Skin epidermis (tissue), 12 donors: Measurements from ENCODE around the gene KCNMB2.
"Not testable (repeated sequence)": the region's sequence is repeated elsewhere in the genome, so short reads cannot be mapped to it uniquely, and the experiment has no call there.

Source experiments
- H3K27ac ChIP-seq, 21 experiments: fragments of 200-600 bp; sonication (generic) in 11 of 21; one replicate each; pipeline ENCODE4 v1.5.0; 2020; ENCODE audit warnings: mild to moderate bottlenecking in 3 of 21, inconsistent platforms in 2 of 21, moderate library complexity in 2 of 21
- H3K4me3 ChIP-seq, 7 experiments: fragments of 200-600 bp; sonication (generic) in 2 of 7; one replicate each; pipeline ENCODE4 v1.5.0; 2020; ENCODE audit warnings: inconsistent platforms in 2 of 7, mild to moderate bottlenecking in 2 of 7, moderate library complexity in 1 of 7

The KCNMB2 gene

DNA sequence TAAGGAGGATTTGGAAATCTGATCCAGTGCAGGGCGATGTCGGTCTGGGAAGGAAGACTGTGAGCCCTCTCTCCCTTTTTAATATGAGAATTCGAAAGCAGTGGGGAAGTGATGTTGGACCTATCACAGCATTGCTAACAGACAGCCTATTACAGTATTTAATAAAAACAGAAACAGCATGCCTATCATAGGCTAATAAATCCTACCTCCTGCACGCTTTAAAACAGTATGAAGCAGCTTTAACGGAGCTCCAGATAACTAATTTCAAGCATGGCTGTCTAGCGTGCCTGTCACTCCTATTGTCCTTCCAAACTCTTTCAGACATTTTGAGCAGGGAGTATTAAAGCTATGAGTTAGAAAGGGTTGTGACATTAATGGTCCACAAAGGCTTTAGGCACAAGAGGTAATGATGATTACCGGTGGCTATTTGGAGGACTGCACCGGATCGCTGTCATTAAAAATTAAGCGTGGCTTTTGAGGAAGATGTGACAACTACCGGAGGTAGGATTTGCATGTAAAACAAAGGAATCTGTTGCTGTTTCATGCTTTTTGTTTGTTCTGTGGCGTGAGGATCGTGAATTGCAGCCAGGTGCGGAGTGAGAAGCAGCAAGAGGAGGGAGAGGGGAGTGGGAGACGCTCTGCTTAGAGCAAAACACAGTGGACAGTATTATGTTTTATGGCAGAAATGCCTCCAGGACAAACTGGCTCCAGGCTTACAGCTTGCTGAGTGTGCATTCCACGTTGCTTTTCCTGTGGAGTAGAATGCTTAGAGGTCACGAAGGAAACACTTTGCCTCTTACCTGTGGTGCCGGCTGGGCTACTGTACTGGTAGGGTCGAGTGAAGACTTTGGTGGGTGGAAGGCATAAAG lies at the start of gene KCNMB2:
TSS of gene KCNMB2 (plus strand) at position 226 of the 869 bp plus-strand sequence.
- Histone ChIP-seq H3K27ac (no peak within 1 kb of the TSS), H3K4me3 (peak within 1 kb of the TSS in 5 of 7 experiments; percentile 10 to 28 (median 22))

DNA sequence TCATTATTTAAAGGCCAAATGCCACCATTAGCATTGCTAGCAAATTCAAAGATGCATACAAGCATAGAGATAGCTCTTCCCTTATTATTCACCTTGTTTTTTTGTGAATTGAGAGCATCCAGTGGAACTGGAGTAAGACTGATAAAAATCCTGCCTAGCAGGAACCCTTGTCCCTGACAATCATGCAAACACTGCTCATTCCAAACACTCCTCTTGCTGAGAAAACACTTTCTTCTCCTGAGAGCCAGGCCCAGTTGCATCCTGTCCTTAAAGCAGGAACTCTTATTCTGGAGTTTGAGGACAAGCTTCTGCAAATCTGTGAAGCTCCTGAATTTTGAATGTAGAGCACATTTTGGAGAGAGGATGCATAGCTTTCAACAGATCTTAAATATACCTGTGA lies 49.3 kb upstream of the KCNMB2 start:
- Histone ChIP-seq H3K27ac (no peak overlapping the region), H3K4me3 (no peak overlapping the region)

DNA sequence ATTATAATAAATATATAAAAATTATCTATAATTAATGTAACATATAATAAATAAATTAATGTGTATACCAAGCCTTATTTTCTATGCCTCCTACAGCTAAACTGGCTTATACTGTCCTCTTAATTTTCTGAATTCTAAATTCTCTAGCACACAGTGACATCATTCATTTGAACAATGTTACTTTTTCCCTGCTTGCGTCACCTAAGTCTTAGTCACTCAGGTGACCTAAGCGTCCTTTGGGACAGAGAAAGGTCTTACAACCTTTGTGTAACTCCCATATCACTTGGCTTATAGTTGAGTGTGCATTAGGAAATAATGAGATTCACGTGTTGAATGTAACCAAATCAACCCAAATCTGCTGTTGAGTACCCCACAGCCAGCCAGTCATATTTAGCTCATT lies 48.5 kb upstream of the KCNMB2 start:
- Histone ChIP-seq H3K27ac (no peak overlapping the region), H3K4me3 (no peak overlapping the region)

DNA sequence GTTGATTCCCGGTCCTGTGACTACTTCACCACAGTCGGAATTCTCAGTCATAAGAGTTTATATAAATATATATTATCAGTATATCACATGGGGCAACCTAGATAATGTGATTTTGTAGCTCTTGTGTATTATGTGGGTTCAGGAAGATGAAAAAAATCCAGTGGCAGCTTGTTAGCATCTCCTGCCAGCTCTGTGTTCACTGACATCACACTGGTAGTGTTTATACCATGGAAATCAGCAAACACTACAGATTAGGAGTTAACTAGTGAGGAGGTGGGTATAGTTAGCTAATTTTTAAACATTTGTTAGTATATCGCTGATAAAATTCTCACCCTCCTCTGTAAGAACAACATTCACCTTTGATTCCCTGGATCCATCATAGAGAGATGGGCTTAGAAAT lies 44.5 kb upstream of the KCNMB2 start:
- H3K27ac ChIP-seq, result no peak overlapping the region

DNA sequence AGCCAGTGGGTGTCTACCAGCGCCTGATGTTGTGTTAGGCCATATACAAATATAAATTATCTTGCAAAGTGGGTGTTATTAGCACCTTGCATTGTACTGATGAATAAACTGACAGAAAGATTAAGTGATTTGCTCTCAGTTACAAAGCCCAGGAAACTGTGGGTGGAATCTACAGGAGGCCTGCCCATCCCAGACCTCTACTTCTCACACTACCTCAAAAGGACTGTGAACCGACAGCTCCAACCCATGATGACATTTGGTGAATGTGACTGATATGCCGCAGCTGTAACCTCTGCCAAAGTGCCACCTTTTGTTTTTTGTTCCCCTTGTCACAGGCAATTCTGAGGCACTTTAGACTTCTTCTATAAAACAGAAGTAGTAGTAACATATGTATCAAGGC lies 43.7 kb upstream of the KCNMB2 start:
- Histone ChIP-seq H3K27ac (no peak overlapping the region), H3K4me3 (no peak overlapping the region)

More for the DNA sequence above, 44.5 kb upstream of the KCNMB2 start:
- H3K4me3 ChIP-seq, result no peak overlapping the region

DNA sequence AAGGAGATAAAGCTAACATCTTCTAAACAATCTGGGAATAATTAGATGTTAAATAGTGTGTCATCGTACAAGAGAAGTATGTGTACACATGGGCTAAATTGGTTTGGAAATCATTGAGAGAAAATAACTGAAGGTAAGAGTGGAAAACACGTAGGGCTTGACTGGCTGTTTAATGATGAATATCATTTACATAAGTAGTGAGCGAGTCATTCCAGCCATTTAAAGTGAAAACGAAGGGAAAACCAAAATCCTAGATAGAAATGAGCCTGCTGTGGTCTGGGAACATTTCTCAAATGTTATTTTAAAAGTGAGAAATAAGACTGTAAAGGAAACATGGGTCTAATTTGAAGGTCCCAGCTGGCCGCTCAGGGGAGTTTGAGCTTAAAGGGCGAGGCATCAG lies 41.9 kb upstream of the KCNMB2 start:
- Histone ChIP-seq H3K4me3 (no peak overlapping the region), H3K27ac (no peak overlapping the region)

DNA sequence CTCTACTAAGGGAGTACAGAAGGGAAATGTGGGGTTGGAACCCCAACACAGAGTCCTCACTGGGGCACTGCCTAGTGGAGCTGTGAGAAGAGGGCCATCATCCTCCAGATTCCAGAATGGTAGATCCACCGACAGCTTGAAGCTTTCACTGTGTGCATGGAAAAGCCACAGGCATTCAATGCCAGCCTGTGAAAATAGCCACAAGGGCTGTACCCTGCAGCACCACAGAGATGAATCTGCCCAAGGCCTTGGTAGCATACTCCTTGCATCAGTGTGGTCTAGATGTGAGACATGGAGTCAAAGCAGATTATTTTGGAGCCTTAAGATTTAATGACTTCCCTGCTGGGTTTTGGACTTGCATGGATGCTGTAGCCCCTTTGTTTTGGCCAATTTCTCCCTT lies 39.3 kb upstream of the KCNMB2 start:
- no peak overlapping the region for H3K4me3 ChIP-seq

DNA sequence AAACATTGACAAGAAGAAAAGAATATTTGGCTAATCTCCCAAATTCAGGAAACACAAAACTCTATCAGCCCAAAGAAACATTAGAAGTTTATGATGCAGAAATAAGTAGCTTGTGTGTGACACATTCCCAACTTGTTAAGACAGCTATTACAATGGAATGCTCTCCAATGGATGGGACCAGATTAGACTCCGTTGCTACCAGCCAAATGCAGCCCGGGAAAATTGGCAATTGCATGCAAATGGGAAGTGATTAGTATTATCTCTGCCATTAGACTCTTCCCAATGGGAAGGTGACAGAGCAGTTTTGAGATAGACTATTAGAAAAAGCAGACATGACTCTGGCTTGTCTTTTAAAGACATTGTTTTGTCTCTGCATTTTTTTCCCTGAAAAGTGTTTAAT lies 37.4 kb upstream of the KCNMB2 start:
- Histone ChIP-seq H3K4me3 (no peak overlapping the region), H3K27ac (no peak overlapping the region)

More for the DNA sequence above, 39.3 kb upstream of the KCNMB2 start:
- H3K27ac ChIP-seq, result no peak overlapping the region

DNA sequence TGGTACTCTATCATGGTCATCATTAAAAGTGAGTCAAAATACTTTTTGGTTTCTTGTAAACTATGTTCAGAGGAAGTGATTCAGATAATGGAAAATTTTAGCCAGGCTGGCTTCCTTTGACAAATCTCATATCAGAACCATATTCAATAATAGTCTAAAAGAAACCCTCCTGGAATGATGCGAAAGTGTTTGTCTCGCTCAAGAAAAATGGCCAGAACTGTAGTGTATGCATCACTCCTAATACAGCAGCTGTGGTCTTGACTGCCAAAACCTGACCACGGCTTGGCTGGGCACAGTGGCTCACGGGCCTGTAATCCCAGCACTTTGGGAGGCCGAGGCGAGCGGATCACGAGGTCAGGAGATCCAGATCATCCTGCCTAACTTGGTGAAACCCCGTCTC lies 35.6 kb upstream of the KCNMB2 start:
- no peak overlapping the region for H3K27ac ChIP-seq
- no peak overlapping the region for H3K4me3 ChIP-seq

DNA sequence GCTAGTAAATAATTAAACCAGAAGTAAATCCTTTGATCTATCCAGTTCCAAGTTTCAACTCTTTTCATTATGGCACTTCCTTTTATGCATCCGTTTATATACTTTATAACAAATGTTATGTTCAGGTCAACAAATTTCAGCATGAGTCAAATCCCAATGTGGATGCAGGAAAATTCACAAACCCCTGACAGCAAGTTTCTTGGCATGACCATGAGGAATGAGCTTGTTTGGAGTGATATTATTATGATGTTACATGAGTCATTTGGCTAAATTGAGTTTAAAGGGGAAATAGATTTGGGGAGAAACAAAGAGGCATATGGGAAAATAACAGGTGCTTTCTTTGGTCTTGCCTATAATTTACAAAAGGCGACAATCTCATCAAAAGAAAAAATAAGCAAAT lies 32.1 kb upstream of the KCNMB2 start:
- Histone ChIP-seq H3K27ac (no peak overlapping the region), H3K4me3 (no peak overlapping the region)

DNA sequence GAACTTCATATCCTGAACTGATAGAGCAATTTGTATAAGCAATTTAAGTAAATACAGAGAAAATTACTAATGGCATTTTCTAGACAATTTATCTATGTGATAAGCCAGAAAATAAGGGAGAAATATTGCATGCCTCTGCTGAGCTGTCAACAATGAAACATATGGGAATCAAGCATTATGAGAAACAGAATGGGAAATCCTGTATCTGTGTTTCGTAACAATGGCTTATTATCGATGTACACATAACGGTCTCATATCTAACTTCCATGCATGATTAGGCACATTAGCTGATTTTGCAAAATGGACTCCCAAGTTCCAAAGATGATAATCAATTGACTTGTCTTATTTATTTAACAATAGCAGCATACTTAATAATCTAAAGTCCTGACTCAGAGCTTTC lies 30.4 kb upstream of the KCNMB2 start:
- no peak overlapping the region for H3K4me3 ChIP-seq
- H3K27ac ChIP-seq, result no peak overlapping the region

DNA sequence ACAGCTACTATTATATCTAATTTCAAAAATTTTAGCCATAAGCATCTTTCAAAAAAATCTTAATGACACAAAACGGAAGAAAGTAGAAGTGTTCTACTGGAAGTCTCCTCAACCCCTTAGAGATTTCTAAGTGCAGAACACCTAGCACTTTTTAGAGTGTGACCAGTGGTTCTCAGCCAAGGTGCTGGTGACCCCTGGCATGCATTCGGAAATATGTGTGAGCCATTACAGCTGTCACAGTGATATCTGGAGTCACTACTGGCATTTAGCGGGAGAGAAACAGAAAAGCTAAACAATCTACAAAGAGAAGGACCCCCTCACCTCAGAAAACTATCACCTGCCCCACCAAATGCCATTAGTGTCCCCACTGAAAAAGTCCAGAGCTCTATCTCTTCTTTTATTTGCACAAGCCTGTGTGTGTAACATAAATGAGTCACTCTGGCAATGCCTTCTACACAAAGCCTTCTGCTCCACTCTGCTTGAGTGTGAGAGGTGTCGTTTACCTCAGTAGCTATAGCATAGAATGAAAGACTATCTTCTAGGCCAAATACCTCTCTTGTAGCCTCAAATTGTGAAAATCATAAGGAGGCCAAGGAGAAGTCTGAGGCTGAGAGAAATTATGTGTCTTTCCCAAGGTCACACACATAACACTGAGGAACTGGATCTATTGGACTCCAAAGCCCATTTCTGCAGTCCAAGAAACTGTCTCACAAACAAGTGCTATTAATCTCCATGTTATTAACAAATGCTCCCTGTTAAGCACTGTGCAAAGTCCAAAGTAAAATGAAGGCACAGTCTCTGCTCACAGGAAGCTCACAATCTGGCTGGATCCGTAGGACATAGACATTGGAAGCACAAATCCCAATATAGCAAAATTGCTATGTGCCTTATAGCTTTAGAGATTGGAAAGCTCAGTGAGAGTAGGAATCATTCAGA lies 28.5 kb upstream of the KCNMB2 start:
- H3K27ac ChIP-seq, result no peak overlapping the region
- H3K4me3 ChIP-seq, result no peak overlapping the region

DNA sequence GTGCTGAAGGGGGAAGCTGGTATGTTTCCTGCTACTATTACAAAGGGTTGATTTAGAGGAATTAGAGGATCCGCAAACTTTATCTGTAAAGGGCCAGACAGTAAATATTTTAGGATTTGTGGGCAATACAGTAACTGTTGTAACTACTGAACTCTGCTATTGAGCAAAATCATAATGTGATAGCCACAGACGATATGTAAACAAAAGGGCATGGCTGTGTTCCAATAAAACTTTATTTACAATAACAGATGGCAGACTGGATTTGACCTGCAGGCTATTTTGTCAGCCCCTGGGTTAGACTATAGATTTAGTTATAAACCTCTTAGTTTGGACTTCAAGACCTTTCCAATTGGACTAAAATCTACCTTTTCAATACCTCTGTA lies 27.8 kb upstream of the KCNMB2 start:
- H3K4me3 ChIP-seq, result no peak overlapping the region
- H3K27ac ChIP-seq, result no peak overlapping the region

DNA sequence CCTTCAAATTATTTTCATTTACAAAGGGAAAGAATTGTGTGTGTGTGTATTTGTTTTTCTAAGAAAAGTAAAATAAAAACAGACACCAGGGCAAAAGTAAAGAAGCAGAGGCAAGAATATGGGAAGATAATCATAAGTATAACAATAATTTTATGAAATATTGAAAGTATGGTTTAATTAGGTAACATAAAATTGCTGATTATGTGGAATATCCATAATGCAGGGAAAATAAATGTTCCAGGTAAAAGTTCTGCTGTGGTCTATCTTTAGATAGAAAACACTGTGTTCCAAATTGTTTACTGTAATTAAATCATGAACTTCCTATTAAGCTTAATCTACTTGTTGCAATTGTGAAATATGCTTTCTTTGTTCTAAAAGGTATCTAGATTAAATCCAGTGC lies 25.7 kb upstream of the KCNMB2 start:
- Histone ChIP-seq H3K27ac (no peak overlapping the region), H3K4me3 (no peak overlapping the region)

DNA sequence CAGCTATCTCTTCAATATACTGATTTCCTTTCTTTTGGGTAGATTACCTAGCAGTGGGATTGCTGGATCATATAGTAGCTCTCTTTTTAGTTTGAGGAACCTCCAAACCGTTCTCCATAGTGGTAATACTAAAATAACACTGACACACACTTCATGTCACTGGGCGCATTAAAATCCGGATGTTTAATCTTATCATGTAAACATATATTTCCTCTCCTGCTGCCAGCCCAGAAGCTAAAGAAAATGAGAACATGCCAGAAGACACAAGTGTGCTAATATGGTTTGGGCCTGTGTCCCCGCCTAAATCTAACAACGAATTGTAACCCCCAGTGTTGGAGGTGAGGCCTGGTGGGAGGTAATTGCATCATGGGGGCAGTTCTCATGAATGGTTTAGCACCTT lies 23.6 kb upstream of the KCNMB2 start:
- H3K27ac ChIP-seq, result peak overlapping the region in 1 of 21 experiments; percentile 54
- no peak overlapping the region for H3K4me3 ChIP-seq

DNA sequence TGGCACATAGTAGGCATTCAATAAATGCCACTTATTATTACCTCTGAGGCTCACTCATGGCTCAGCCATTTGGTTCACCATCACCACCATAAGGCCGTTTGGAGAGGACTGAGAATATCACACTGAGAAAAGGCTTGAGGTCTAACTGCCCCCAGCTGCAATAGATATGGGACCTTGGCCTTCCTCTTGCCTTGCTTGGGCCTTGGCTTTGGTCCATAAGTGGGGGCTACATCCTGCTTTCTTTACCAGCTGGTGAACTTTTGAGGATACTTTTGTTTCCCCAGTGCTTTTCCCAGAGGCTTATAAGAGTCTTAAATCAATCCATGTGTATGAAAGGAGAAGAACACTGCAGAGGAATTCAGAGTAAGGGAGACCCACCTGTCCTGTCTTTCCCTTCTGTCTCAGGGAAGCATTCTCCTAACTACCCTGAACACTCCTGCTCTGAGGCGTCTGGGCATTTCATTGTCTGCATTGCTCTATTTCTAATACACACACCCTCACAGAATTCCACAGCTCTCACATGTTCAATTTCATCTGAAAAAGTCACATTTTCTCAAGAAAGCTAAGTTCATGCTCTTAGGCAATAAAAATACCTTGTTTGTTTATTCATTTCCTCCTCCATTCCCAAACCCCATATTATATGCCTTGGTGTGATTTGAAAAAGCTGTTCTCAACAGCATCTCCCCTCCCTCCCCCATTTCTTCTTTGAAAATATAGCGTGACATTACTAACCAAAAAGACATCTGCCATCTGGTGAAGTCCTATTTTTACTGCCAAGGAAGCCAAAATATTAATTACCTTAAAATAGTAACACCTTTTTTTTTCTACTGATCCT lies 22.5 kb upstream of the KCNMB2 start:
- no peak overlapping the region for H3K4me3 ChIP-seq

DNA sequence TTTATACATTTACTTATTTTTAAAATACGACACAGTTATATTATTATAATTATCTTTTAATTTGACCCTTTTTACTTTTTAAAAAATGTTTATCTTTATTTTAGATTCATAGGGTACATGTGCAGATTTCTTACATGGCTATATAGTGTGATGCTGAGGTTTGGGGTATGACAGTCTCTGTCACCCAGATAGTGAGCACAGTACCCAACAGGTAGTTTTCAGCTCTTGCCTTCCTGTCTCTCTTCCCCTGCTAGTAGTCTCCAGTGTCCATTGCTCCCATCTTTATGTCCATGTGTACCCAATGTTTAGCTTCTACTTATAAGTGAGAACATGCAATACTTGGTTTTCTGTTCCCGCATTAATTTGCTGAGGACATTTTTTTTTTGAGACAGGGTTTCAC lies 21.8 kb upstream of the KCNMB2 start:
- no peak overlapping the region for H3K4me3 ChIP-seq
- H3K27ac ChIP-seq, result no peak overlapping the region

More for the DNA sequence above, 22.5 kb upstream of the KCNMB2 start:
- peak overlapping the region in 2 of 21 experiments; percentile 30 to 54 for H3K27ac ChIP-seq

DNA sequence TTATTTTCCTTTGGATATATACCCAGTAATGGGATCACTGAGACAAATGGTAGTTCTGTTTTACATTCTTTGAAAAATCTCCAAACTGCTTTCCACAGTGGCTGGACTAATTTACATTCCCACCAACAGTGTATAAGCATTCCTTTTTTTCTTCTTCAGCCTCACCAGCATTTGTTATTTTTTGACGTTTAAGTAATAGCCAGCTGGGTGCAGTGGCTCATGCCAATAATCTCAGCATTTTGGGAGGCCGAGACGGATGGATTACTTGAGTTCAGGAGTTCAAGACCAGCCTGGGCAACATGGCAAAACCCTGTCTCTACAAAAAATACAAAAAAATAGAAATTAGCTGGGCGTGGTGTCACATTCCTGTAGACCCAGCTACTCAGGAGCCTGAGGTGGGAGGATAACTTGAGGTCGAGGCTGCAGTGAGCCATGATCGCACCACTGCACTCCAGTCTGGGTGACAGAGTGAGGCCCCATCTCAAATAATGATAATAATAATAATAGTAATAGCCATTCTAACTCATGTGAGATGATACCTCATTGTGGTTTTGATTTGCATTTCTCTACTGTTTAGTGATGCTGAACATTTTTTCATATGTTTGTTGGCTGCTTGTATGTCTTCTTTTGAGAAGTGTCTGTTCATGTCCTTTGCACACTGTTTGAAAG lies 21.0 kb upstream of the KCNMB2 start:
- H3K27ac ChIP-seq, result not testable (repeated sequence)

DNA sequence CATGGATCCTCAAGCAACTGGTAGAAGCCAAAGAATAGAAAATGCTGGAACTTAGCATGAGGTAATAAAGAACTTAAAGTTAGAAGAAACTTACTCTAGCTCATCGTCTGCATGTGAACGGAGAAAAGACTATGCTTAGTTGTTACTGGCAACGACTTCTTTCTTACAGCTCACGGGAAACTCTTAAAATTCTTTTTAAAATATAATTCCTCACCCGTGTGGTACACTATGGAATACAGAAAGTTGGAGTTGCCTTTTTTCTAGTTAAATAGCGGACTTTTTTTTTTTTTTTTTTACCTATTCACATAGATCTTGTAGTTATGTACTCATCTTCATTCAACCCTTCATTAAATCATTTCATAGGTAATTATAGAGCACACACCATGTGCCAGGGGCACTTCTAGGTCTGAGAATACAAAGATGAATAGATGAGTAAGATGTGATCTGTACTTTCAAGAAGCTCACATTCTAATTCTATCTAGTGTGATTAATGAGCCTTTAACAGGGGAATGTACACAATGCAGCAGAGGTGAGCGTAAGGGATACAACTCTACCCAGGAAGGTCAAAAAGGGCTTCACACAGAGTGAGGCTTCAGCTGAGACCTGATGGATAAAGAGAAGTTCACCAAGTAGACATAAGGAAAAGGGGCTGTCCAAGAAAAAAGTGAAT lies 18.4 kb upstream of the KCNMB2 start:
- no peak overlapping the region for H3K4me3 ChIP-seq
- H3K27ac ChIP-seq, result no peak overlapping the region

More for the DNA sequence above, 21.0 kb upstream of the KCNMB2 start:
- H3K4me3 ChIP-seq, result not testable (repeated sequence)
